Globus pallidus (tissue), 1 donor: ENCODE data around the gene ATE1.

Source experiments
- DNase-seq: peaks from one replicate; pipeline ENCODE4 v3.0.0-alpha.2; 2015; ENCODE audit warnings: low spot score

The ATE1 gene

GRCh38 chr10:121865554-121865953 lies 62.3 kb downstream of the ATE1 start:
- DNase-seq, result no peak

GRCh38 chr10:121864653-121865052 lies 63.2 kb downstream of the ATE1 start:
- DNase-seq, result no peak

- DNase-seq, result no peak
Measured at GRCh38 chr10:121864168-121864567, 63.7 kb downstream of the ATE1 start.

GRCh38 chr10:121862649-121863048 lies 65.2 kb downstream of the ATE1 start:
- no peak for DNase-seq

- DNase-seq, result no peak
Measured at GRCh38 chr10:121862042-121862441, 65.8 kb downstream of the ATE1 start.

- no peak for DNase-seq
Measured at GRCh38 chr10:121860810-121861209, 67.0 kb downstream of the ATE1 start.

GRCh38 chr10:121854809-121855445 lies 72.9 kb downstream of the ATE1 start:
- no peak for DNase-seq

- no peak for DNase-seq
Measured at GRCh38 chr10:121853950-121854349, 73.9 kb downstream of the ATE1 start.

GRCh38 chr10:121851786-121852185 lies 76.0 kb downstream of the ATE1 start:
- DNase-seq, result no peak

- no peak for DNase-seq
Measured at GRCh38 chr10:121848082-121848481, 79.7 kb downstream of the ATE1 start.

- DNase-seq, result no peak
Measured at GRCh38 chr10:121846555-121846954, 81.3 kb downstream of the ATE1 start.

- no peak for DNase-seq
Measured at GRCh38 chr10:121845044-121845784, 82.6 kb downstream of the ATE1 start.

- no peak for DNase-seq
Measured at GRCh38 chr10:121844537-121844936, 83.3 kb downstream of the ATE1 start.

GRCh38 chr10:121843379-121843778 lies 84.5 kb downstream of the ATE1 start:
- DNase-seq, result no peak

GRCh38 chr10:121841862-121842261 lies 86.0 kb downstream of the ATE1 start:
- DNase-seq, result no peak

- DNase-seq, result no peak
Measured at GRCh38 chr10:121838931-121839330, 88.9 kb downstream of the ATE1 start.

GRCh38 chr10:121838149-121838548 lies 89.7 kb downstream of the ATE1 start:
- no peak for DNase-seq

- DNase-seq, result no peak
Measured at GRCh38 chr10:121836171-121836570, 91.7 kb downstream of the ATE1 start.

- DNase-seq, result no peak
Measured at GRCh38 chr10:121835376-121835775, 92.5 kb downstream of the ATE1 start.

GRCh38 chr10:121834757-121835156 lies 93.1 kb downstream of the ATE1 start:
- DNase-seq, result no peak

GRCh38 chr10:121833387-121833786 lies 94.4 kb downstream of the ATE1 start:
- no peak for DNase-seq

GRCh38 chr10:121832647-121833046 lies 95.2 kb downstream of the ATE1 start:
- DNase-seq, result no peak

- DNase-seq, result no peak
Measured at GRCh38 chr10:121831777-121832176, 96.1 kb downstream of the ATE1 start.

GRCh38 chr10:121831237-121831636 lies 96.6 kb downstream of the ATE1 start:
- no peak for DNase-seq
